ENCODE data around the gene DNAJC7. TPM values are rescaled to one million over a fixed set of nuclear protein-coding genes. Genes with fewer than 3 reads are reported as not detected.

Gene DNAJC7
- total RNA-seq, 1 experiment from 2014 or later, result 60.1 TPM

GRCh38 chr17:42026857-42027589 is 9.8 kb upstream of the DNAJC7 start:
- Histone ChIP-seq H3K9me3 (ENCODE audit: low read length) (no peaks in the 10 kb centered on the region), H3K9ac (ENCODE audit: low read length) (no peak overlapping the region), H3K27me3 (ENCODE audit: low read length) (no peaks in the 10 kb centered on the region), H2AFZ (ENCODE audit: low read length) (no peak overlapping the region), H3K4me2 (ENCODE audit: low read length) (no peak overlapping the region), H3K27ac (ENCODE audit: low read length) (no peak overlapping the region), H3F3A (ENCODE audit: low read length, unreplicated experiment) (no peaks in the 10 kb centered on the region), H3K4me3 (ENCODE audit: low read length) (no peak overlapping the region), H3K9me2 (replicated peaks; ENCODE audit: low read length) (no peaks in the 10 kb centered on the region), H3K79me2 (ENCODE audit: low read length) (no peaks in the 10 kb centered on the region), H3K4me1 (ENCODE audit: insufficient read depth, low read length) (peaks cover 12% of the 10 kb centered on the region; the same call in 1 of the 2 replicates), H4K20me1 (ENCODE audit: low read length) (no peaks in the 10 kb centered on the region), H3K36me3 (ENCODE audit: low read depth, low read length) (no peaks in the 10 kb centered on the region)
- DNase-seq (no peak), ATAC-seq (no peak)
- intact Hi-C loops (cut with micrococcal nuclease), result no loop called here
- no TSS peak for BruUV-seq (replicated peaks)
- ChIA-PET CTCF (interaction anchor here (0.6 kb wide), 1 partner anchor 500 kb away, joined by 9 read pairs; no protein-coding TSS in a partner anchor), POLR2A (ENCODE audit: unreplicated experiment) (no interaction called here)
- TF ChIP-seq EZH2phosphoT487 (IDR thresholded peaks at IDR 0.05; ENCODE audit: borderline replicate concordance, low read length) (no peak), EZH2 (IDR thresholded peaks at IDR 0.05; ENCODE audit: low read length, unreplicated experiment) (no peak), CTCF (conservative IDR thresholded peaks at IDR 0.05; ENCODE audit: low read depth, low read length) (no peak)

- no peak overlapping the region for H3K4me2 ChIP-seq (ENCODE audit: low read length)
Measured at GRCh38 chr17:42025936-42026335, 8.7 kb upstream of the DNAJC7 start.

More at GRCh38 chr17:42025936-42026335, 8.7 kb upstream of the DNAJC7 start:
- Histone ChIP-seq H2AFZ (ENCODE audit: low read length) (no peak overlapping the region), H3K4me3 (ENCODE audit: low read length) (no peak overlapping the region), H3K27ac (ENCODE audit: low read length) (no peak overlapping the region), H3K9me2 (replicated peaks; ENCODE audit: low read length) (no peaks in the 10 kb centered on the region), H3K36me3 (ENCODE audit: low read depth, low read length) (no peaks in the 10 kb centered on the region), H3K9me3 (ENCODE audit: low read length) (no peaks in the 10 kb centered on the region), H3K9ac (ENCODE audit: low read length) (no peak overlapping the region), H3K27me3 (ENCODE audit: low read length) (no peaks in the 10 kb centered on the region), H3K4me1 (ENCODE audit: insufficient read depth, low read length) (peaks cover 14% of the 10 kb centered on the region), H3K79me2 (ENCODE audit: low read length) (peaks cover 8% of the 10 kb centered on the region), H3F3A (ENCODE audit: low read length, unreplicated experiment) (no peaks in the 10 kb centered on the region), H4K20me1 (ENCODE audit: low read length) (no peaks in the 10 kb centered on the region)
- ChIA-PET CTCF (no interaction called here), POLR2A (ENCODE audit: unreplicated experiment) (no interaction called here)
- no peak for DNase-seq
- TF ChIP-seq EZH2phosphoT487 (IDR thresholded peaks at IDR 0.05; ENCODE audit: borderline replicate concordance, low read length) (no peak), CTCF (conservative IDR thresholded peaks at IDR 0.05; ENCODE audit: low read depth, low read length) (no peak), EZH2 (IDR thresholded peaks at IDR 0.05; ENCODE audit: low read length, unreplicated experiment) (no peak)
- no TSS peak for BruUV-seq (replicated peaks)
- intact Hi-C loops (cut with micrococcal nuclease), result no loop called here
- ATAC-seq, result no peak

Data from PC-3 (cell line).